Skin epidermis (tissue), 12 donors: ENCODE results near the gene ADA.

Source experiments
- H3K27ac ChIP-seq, 21 experiments: fragments of 200-600 bp; sonication (generic) in 11 of 21; one replicate each; pipeline ENCODE4 v1.5.0; 2020; ENCODE audit warnings: mild to moderate bottlenecking in 3 of 21, inconsistent platforms in 2 of 21, moderate library complexity in 2 of 21
- H3K4me3 ChIP-seq, 7 experiments: fragments of 200-600 bp; sonication (generic) in 2 of 7; one replicate each; pipeline ENCODE4 v1.5.0; 2020; ENCODE audit warnings: inconsistent platforms in 2 of 7, mild to moderate bottlenecking in 2 of 7, moderate library complexity in 1 of 7

ADA gene

DNA sequence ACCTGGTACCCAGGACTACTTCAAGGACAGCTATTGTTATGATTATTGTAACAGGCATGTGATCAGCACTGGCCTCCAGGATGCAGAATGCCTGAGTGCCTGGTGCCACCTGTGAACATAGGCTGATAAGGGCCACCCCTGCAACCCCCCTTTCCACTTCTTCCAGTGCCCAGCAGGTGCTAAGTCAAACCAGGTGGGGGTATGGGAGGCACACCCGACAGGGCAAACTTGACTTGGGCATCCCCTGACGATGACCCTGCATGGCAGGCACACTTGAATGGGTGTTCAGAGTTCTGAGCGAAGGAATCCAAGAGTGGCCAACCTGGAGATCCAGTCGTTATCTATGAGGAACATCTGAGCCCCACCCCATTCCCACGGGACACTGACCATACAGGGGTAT is 3.4 kb downstream of the ADA start:
- Histone ChIP-seq H3K27ac (peak overlapping the region in 1 of 21 experiments; percentile 72), H3K4me3 (no peak overlapping the region)

DNA sequence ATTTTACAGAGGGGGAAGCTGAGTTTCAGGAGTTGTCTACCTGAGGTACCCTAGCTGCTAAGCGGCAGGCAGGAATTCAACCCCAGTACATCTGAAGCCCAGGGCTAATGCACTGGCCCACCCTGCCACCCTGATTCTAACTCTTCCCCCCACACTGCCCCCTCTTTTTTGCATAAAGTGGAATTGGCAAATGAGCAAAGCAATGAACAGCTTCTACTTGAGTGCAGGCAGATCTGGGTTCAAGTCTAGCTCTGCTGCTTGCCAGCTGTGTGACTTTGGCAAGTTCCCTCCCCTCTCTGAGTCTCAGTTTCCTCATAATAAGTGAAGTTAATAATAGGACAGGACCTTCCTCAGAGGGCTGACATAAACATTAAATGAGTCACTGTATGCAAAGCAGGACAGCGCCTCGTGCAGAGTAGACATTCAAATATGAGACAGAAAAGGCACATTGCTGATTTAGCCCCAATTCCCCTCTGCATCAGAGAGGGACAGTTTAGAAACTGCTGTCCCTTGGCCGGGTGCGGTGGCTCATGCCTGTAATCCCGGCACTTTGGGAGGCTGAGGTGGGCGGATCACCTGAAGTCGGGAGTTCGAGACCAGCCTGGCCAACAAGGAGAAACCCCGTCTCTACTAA is 4.7 kb downstream of the ADA start:
- Histone ChIP-seq H3K27ac (peak overlapping the region in 15 of 21 experiments; percentile 1 to 88 (median 53)), H3K4me3 (no peak overlapping the region)

DNA sequence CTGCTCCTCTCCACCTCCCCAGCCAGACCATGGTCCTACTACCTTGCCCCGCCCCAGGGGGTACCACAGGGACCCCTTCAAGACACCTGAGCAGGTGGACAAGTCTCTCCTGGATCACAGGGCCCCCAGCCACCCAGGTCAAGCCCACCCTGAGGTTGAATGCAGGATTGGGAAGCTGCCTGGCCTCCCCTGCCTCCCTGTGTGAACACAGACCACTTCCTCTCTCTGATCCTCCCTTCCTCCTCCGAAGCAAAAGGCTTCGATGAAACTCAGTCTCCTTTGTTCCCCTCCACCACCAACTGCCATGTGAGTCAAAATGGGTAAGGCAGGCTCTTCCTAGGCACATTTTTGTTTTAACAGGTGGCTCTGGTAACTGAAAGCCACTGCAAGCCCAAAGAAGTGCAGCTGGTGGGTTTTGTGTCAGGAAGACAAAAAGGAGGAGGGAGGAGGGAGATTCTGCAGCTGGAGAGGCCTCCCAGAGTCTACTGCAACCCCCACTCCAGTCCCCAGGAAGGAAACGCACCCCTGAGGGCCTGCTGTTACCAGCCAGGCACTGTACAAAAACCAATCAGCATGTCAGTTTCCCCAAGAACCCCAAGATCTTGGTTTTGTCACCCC is 5.4 kb downstream of the ADA start:
- H3K4me3 ChIP-seq, result no peak overlapping the region
- peak overlapping the region in 15 of 21 experiments; percentile 1 to 88 (median 53) for H3K27ac ChIP-seq

DNA sequence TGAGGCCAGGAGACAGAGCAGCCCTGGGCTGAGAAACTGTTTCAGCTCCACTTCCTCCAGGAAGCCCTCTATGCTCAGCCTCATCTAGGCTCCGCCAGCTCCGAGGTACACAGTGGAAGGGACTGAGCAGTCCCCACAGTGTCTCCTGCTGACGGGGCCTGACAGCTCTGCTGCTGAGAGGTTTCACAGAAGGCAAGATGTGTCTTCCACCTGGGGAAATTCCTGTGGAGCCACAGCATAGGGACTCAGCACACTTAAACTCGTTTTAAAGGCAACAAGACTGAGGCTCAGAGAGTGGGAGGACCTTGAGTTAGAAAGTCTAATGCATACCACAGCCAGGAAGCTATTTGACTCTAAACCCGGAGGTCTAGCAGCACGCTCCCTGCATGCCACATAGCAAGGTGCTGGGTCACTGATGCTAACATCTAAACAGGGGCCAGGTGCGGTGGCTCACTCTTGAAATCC is 6.8 kb downstream of the ADA start:
- peak overlapping the region in 19 of 21 experiments; percentile 4 to 89 (median 70) for H3K27ac ChIP-seq
- no peak overlapping the region for H3K4me3 ChIP-seq

DNA sequence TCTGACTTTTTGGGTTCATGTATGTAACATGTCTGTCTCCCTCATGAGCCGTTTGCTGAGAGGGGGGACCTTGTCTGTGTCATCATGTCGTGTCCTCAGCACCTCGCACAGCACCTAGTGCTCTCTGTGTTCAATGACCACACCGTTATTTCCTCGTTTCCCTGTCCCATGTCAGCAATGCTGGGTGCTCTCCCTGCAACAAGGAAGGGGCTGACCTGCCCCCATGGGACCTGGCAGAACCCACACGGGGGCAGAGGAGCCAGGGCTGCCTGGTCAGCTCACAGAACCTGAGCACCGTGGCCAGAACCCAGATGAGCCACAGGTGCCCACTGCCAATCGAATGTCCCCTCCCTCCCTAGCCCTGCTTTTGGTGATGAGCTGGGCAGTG is 7.3 kb downstream of the ADA start:
- H3K4me3 ChIP-seq, result no peak overlapping the region
- peak overlapping the region in 19 of 21 experiments; percentile 4 to 89 (median 70) for H3K27ac ChIP-seq

DNA sequence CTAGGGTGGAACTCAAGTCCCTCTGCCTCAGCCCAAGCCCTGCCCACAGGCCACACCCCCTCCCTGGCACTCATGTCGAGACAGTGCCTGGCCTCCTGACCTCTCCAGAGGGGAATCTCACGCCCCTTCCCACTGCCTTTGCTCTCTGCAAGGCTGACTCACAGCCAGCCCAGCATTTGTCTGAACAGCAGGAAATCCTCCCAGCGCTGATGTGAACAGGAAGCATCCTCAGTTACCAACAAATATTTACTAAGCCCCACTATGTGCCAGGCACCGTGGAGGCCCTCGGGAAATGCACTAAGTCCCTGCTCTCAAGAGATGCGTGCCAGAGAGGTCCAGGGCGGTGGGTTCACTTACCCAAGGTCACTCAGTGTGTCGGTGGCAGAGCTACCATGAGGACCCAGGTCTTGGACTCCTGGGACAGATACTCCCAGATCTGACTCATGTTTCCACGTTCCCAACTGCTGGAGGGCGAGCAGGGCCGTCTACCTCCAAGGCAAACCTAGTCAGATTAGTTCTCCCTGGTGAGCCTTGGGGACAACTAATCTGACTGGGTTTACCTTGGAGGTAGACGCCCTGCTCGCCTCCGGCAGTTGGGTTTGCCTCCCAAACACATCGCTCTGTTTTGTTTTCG is 7.8 kb downstream of the ADA start:
- peak overlapping the region in 20 of 21 experiments; percentile 4 to 89 (median 70) for H3K27ac ChIP-seq

DNA sequence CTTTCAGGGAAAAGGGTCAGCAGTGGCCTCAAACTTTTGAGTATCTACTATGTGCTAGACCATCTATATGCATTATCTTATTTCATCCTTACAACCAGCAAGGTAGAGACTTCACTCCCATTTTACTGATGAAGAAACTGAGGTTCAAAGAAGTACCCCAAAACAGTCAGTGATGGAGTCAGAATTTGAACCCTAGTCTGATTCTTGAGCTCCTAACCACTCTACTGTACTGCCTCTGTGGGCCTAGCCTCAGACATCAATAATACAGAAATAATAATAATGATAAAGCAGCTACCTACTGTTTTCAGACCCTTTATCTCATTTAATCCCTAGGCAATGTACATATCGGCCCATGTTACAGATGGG is 8.4 kb downstream of the ADA start:
- H3K27ac ChIP-seq, result peak overlapping the region in 19 of 21 experiments; percentile 28 to 89 (median 71)
- no peak overlapping the region for H3K4me3 ChIP-seq

More for the DNA sequence above, 7.8 kb downstream of the ADA start:
- no peak overlapping the region for H3K4me3 ChIP-seq

DNA sequence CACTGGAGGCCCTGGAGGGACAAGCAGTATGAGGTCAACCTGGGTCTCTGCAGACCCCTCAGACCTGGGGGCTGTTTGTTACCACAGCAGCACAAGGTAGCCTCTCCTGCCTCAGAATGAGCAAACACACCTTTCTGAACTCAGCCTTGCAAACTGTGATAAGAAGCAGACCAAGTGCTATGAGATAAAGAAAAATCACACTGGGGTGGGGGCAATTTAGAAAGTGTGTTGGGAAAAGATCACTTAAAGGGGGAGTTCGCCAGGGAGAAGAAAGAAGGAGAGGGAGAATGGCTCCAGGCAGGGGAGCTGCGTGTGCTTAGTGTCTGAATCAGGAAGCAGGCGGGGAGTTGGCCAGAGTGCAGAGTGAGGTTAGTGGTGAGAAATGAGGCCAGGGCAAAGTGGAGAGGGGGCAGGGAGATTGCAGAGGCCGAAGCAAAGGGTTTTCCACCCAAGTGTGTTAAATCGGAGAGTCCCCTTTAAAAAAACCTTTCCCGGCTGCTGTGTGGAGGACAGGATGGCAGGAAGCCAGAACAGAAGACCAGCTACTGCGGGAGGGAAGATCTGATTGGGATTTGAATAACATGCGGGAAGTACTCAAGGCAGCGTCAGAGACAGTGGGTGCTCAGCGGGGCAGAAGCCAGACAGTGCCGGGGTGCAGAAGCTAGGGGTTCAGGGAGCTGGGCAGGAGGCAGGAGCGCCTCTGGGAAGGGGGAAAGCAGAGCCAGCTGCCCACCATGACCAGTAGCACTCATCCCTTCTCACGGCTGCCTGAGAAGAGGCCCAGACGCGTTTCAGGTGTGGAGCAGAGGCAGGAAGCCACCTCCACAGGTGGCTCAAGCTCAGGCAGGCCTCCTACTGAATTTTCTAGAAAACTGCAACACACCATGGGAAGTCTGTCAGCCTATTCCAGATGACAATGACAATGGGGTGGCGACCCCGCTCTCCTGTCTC is 9.0 kb downstream of the ADA start:
- no peak overlapping the region for H3K4me3 ChIP-seq
- H3K27ac ChIP-seq, result peak overlapping the region in 20 of 21 experiments; percentile 28 to 89 (median 70)

DNA sequence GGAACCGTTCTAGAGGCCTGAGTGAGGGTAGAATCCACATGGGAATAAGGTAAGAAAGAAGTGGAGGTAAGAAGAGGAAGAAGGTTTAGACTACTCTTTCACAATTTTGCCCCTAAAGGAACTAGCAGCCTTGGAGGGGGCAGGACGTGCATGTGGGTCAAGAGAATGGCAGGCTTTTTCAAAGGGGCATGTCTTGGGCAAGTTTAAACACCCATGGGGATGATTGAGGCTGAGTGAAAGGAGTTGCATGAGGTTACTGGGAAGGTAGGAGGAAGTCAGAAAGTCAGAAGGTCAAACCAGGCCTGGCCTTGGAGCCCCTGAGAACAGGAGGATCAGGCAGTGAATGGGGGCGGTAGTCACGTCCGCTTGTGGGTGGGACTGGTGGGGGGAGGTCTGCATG is 10.2 kb downstream of the ADA start:
- H3K4me3 ChIP-seq, result no peak overlapping the region
- peak overlapping the region in 5 of 21 experiments; percentile 24 to 89 (median 83) for H3K27ac ChIP-seq

DNA sequence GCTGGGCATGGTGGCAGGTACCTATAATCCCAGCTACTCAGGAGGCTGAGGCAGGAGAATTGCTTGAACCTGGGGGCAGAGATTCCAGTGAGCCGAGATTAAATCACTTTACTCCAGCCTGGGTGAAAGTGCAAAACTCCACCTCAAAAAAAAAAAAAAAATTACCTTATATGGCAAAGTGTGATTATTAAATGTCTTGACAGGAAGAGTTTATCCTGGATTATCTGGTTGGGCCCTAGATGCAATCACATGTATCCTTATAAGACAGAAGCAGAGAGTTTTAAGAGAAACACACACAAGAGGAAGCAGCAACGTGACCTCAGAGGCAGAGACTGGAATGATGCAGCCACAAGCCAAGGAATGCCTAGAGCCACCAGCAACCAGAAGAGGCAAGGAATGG is 11.0 kb downstream of the ADA start:
- H3K4me3 ChIP-seq, result no peak overlapping the region
- H3K27ac ChIP-seq, result no peak overlapping the region

DNA sequence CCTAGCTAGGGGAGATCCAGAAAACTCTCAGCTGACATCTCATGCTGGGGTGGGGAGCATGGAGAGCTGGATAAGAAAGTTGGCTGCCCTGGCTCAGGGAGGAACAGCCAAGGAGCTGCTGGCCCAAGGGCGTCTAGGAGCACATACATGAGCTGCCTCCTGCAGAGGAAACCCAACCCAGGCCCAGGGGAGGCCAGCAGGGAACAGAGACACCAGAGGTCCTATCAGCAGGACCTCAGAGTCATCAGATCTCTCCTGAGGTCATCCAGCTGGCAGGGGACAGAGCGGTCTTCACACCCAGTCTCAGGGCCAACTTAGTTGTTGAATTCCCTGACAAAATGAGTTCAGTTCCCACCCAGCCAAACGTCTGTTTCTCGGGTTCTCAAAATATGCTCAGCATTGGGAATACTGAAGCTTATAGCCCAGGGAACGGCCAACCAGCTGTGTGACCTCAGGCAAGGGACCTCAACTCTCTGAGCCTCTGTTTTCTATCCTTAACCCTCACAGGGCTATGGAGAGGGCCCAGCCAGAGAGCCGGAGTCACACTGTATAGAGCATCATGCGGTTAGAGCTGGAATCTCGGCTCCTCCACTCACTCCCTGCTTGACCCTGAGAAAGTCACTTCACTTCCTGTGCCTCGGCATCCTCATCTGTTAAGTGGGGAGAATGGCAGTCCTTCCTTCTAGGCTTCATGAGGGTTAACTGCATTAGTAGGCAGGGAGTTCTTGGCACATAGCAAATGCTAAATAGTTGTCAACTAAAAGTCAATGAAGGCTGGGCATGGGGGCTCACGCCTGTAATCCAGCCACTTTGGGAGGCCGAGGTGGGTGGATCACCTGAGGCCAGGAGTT is 13.8 kb downstream of the ADA start:
- H3K4me3 ChIP-seq, result no peak overlapping the region
- H3K27ac ChIP-seq, result no peak overlapping the region

DNA sequence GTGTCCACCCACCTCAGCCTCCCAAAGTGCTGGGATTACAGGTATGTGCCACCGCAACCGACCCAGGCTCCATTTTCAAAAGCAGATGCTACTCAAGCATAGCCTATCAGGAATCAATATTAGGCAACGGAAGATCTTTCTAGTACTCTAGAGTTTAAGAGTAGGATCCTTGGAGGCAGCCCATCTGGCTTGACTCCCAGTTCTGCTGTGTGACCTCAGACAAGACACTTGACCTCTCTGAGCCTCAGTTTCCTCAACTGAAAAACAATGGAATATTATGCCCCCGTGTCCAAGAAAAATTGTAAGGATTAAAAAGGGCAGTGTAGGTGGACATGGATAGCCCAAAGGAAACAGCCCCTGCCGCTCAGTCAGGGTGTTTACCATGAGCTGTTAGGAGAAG is 14.5 kb downstream of the ADA start:
- no peak overlapping the region for H3K4me3 ChIP-seq
- no peak overlapping the region for H3K27ac ChIP-seq

DNA sequence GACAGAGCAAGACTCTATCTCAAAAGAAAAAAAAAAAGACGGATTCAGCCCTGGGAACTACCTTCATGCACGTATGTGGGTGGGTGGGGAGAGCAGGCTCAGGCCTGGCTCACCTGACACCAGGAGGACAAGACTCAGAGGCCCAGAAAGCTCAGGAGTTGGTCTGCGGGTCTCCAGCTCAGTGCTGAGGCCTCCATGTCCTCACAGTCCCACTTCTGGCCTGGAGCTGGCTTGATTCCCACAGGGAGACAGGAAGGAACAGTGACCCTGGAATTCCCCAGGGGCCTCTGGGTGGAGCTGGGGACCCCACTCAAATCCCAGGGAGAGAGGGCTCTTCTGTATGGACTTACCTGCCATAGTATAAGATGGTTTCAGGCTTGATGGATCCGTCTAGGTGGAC is 15.6 kb downstream of the ADA start:
- Histone ChIP-seq H3K27ac (no peak overlapping the region), H3K4me3 (no peak overlapping the region)

DNA sequence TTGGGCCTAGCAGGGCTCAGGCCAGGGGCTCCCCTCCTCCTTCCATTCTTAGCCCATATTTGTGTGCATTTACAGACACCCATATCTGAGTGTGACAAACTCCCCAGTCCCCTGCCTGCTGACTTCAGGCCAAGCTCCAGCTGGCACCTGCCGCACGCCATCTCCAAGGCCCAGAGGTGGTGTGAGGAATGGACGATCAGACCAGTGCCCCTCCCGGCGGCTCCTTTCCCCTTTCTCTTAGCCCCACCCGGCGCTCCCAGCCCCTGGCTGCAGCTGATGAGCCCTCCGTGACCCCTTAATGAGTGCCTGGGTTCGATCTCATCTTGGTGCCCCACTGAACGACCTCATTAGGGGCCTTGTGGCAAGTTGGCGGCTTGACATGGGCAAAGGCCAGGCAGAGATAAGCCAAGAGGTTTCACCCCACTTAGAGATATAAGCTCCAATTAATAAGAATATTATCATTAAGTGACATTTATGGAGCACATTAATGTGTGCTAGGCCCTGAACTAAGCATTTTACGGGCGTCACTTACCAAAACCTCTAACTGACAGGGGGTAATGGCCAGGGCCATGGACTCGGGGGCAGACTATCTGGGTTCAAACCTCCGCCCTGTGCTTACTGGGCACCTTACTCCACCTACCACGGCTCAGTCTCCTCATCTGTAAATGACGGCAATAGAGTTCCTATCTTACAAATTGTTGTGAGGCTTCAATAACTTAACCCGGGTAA is 17.5 kb downstream of the ADA start:
- H3K27ac ChIP-seq, result peak overlapping the region in 2 of 21 experiments; percentile 16 to 18
- no peak overlapping the region for H3K4me3 ChIP-seq

DNA sequence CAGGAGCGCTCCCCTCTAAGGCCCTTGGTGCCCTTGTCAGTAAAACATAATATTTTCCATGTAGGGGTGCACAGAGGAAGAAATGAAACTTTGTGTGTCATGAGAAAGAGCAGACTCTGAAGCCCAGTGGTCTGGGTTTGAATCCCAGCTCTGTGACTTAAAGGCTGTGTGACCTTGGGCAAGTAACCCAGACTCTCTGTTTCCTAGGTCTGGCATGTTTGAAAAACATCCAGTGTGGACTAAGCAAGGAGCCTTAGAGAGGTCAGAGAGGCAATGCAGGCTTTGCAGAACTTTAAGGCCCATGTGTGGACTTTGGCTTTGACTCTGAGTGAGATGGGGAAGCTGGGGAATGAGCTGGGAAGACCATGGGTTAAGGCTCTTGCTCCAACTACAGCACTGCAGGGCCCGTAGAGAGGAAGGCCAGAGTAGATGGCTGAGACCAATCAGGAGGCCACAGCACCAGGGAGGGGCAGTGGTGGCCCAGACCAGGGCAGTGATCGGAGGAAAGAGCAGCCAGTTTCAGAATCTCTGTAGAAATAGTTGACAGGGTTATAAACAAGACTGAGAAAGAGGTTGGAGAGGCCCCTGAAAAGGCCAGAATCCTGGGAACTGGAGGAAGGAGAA is 18.2 kb downstream of the ADA start:
- Histone ChIP-seq H3K4me3 (no peak overlapping the region), H3K27ac (no peak overlapping the region)

DNA sequence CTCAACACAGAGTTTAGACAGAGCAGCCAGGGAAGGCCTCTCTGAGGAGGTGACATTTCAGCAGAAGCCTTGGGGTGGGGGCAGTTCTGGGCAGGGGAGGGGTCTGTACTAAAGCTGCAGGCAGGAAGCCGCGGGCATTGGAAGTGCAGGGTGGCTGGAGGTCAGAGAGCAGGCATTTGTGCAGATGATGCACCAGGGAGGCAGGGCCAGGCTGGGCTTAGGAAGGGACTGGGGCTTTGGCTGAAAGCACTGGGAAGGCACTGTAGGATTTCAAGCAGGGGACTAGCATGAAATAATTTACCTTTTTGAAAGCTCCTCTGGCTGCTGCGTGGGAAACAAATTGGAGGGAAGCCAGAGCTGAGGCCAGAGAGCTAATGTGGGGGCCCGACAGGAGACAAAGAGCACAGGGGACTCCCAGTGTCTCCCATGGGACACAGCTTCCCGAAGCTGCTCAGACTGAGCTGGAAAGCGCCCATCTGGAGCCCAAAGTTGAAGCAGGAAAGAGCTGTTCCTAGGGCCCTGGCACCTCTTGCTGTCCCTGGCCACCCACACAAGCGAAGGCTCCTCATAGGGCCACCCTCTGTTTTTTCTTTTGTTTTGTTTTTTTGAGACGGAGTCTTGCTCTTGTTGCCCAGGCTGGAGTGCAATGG is 19.3 kb downstream of the ADA start:
- Histone ChIP-seq H3K27ac (no peak overlapping the region), H3K4me3 (no peak overlapping the region)

DNA sequence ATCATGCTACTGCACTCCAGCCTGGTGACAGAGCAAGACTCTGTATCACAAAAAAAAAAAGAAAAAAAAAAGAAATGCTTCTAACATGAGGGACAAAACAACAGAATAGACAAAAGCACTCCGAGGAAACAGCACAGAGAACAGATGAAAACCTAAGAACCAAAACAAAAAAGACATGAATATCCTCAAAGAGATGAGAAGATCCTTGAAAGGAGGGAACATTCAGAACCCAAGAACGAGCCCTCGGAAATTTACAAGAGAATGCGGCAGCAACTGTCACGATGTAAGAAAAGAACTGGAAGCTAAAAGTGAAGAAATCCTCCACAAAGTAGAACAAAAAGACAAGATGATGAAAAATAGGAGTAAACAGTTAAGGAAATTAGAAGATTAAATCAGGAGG is 21.2 kb downstream of the ADA start:
- no peak overlapping the region for H3K27ac ChIP-seq
- no peak overlapping the region for H3K4me3 ChIP-seq

DNA sequence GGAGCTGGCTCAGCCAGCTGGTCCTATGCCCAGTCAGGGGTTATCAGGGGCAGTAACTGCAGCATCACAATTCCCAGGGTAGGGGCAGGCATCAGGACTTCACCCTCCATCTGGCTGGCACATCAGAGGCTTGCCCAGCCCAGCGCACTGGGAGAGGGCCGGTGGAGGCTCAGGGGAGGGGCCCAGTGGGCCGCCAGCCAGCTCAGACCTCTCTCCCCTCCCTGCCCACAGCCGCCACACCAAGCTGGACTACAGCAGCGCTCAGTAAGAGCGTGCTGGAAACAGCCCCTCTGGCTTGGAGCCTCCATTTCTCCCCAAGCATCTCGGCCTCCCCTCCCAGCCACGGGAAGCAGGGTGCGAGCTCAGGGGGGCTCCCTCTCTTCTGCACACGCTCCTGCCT is 22.0 kb downstream of the ADA start:
- Histone ChIP-seq H3K27ac (no peak overlapping the region), H3K4me3 (no peak overlapping the region)
